Activated T-helper 17 cell treated with anti-CD3 and anti-CD28 coated beads, Interleukin-2, amount 50 U/mL, for 72 hours (primary cell): ENCODE data around the gene DNAH12. TPM values are rescaled to one million over a fixed set of nuclear protein-coding genes. Genes with fewer than 3 reads are reported as not detected.

Experiments
- ATAC-seq: fragments of 150-1000 bp; cut with Tn5 transposase; replicated peaks from 2 replicates; pipeline ENCODE4 v1.10.0; 2021; ENCODE audit warnings: mild to moderate bottlenecking, moderate library complexity
- H3K27ac Mint-ChIP-seq: one replicate; pipeline ENCODE4 v1.8.0; 2022; ENCODE audit warnings: mixed read lengths
- H3K27me3 Mint-ChIP-seq: one replicate; pipeline ENCODE4 v1.8.0; 2022; ENCODE audit warnings: mixed read lengths
- H3K36me3 Mint-ChIP-seq: one replicate; pipeline ENCODE4 v1.8.0; 2022; ENCODE audit warnings: low read depth, mild to moderate bottlenecking, mixed read lengths
- H3K4me1 Mint-ChIP-seq: one replicate; pipeline ENCODE4 v1.8.0; 2022; ENCODE audit warnings: mixed read lengths
- H3K4me3 Mint-ChIP-seq: one replicate; pipeline ENCODE4 v1.8.0; 2022; ENCODE audit warnings: mild to moderate bottlenecking, mixed read lengths
- H3K9me3 Mint-ChIP-seq: one replicate; pipeline ENCODE4 v1.8.0; 2022; ENCODE audit warnings: mixed read lengths
- total RNA-seq, 2 donors: library from RNA; stranded (reverse); gene quantifications; one replicate each; pipeline ENCODE4 v1.2.3, GENCODE V29; 2022

The DNAH12 gene
- total RNA-seq, 2 donors from 2014 or later = 0.08 TPM; not detected in 1

DNA sequence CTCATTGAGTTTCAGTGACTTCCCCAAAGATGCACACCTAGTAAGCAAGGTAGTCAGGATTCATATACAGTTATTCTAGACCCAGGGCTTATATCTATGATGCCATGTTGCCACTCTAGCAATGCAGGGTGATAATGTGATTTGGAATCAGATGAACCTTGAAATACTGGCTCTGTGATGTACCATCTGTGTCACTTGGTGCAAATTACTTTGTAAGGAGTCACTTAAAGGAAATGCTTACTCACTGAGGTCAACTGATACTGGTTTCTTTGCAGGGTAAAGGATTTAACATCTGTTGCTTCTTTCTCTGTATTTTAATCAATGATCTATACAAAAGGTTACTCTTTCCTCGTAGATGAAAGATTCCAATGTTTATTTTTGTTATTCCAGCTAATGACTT is 262.4 kb downstream of the DNAH12 start:
- Mint-ChIP-seq H3K27ac (no peak overlapping the region), H3K9me3 (no peaks in the 10 kb centered on the region), H3K36me3 (no peaks in the 10 kb centered on the region), H3K27me3 (no peaks in the 10 kb centered on the region), H3K4me1 (no peaks in the 10 kb centered on the region), H3K4me3 (no peak overlapping the region)
- peak; percentile 62 for ATAC-seq

- Mint-ChIP-seq H3K27me3 (no peaks in the 10 kb centered on the region), H3K4me3 (no peak overlapping the region), H3K27ac (no peak overlapping the region), H3K36me3 (peaks cover under 1% of the 10 kb centered on the region), H3K9me3 (no peaks in the 10 kb centered on the region), H3K4me1 (no peaks in the 10 kb centered on the region)
- no peak for ATAC-seq
These were observed 264.5 kb downstream of the DNAH12 start for GRCh38 chr3:57279685-57280084.

DNA sequence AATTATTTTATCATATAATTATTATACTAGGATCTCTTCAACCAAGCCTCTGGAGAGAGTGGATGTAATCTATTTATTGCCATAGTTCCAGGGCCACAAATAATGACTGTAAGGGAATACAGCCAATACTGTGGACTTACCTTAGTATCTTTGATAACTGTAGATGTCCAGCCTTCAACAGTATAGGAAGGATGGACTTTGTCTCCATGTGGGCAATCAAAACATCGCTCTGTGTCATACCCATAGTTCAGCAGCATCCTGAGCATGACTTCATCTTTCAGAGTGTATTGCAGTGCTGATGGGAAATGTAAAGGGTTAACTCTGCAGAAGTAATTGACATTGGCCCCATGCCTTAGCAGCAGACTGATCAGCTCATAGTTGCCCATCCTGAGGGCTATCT is 265.9 kb downstream of the DNAH12 start:
- peaks cover 12% of the 10 kb centered on the region for H3K36me3 Mint-ChIP-seq
- no peak for ATAC-seq
- no peak overlapping the region for H3K27ac Mint-ChIP-seq
- no peaks in the 10 kb centered on the region for H3K27me3 Mint-ChIP-seq
- H3K4me1 Mint-ChIP-seq = no peaks in the 10 kb centered on the region
- no peaks in the 10 kb centered on the region for H3K9me3 Mint-ChIP-seq
- no peak overlapping the region for H3K4me3 Mint-ChIP-seq

DNA sequence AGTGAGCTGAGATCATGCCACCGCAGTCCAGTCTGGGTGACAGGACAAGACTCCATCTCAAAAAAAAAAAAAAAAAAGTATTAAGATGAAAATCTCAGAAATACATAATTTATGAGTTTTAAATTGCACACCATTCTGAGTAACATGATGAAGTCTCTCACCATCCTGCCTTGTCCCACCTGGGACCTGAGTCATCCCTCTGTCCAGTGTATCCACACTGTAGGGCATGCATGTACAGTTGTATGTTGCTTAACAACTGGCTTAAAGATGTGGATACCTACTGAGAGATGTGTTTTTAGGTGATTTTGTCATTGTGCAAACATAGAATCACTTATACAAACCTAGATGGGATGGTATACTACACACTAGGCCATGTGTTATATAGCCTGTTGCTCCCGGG is 268.8 kb downstream of the DNAH12 start:
- no peaks in the 10 kb centered on the region for H3K27me3 Mint-ChIP-seq
- no peak overlapping the region for H3K4me3 Mint-ChIP-seq
- ATAC-seq = no peak
- no peaks in the 10 kb centered on the region for H3K9me3 Mint-ChIP-seq
- H3K36me3 Mint-ChIP-seq = peaks cover 39% of the 10 kb centered on the region
- H3K27ac Mint-ChIP-seq = no peak overlapping the region
- H3K4me1 Mint-ChIP-seq = no peaks in the 10 kb centered on the region

DNA sequence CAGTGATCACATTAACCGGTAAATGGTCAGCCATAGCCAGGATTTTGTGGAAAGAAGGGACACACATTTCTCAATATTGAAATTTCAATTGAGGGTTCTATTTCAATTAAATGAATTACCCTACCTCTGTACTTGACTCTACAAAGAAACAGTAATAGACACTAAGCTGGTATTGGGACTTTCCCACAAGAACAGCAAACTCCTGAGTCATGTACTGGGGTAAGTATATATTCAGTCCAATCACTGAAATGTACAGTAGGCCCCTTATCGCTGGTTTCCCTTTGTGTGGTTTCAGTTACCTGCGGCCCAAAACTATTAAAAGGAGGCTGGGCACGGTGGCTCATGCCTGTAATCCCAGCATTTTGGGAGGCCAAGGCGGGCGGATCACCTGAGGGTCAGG is 269.3 kb downstream of the DNAH12 start:
- no peak overlapping the region for H3K27ac Mint-ChIP-seq
- no peak for ATAC-seq
- no peaks in the 10 kb centered on the region for H3K9me3 Mint-ChIP-seq
- H3K4me3 Mint-ChIP-seq = no peak overlapping the region
- H3K36me3 Mint-ChIP-seq = peaks cover 44% of the 10 kb centered on the region
- no peaks in the 10 kb centered on the region for H3K4me1 Mint-ChIP-seq
- no peaks in the 10 kb centered on the region for H3K27me3 Mint-ChIP-seq

GRCh38 chr3:57268416-57268815 is 275.7 kb downstream of the DNAH12 start:
- Mint-ChIP-seq H3K27ac (no peak overlapping the region), H3K27me3 (no peaks in the 10 kb centered on the region), H3K9me3 (peaks cover 3% of the 10 kb centered on the region), H3K4me1 (peaks cover 5% of the 10 kb centered on the region), H3K36me3 (peaks cover 98% of the 10 kb centered on the region), H3K4me3 (no peak overlapping the region)
- no peak for ATAC-seq

GRCh38 chr3:57261929-57262328 is 282.2 kb downstream of the DNAH12 start:
- no peak overlapping the region for H3K27ac Mint-ChIP-seq
- H3K9me3 Mint-ChIP-seq = peaks cover 5% of the 10 kb centered on the region
- H3K27me3 Mint-ChIP-seq = no peaks in the 10 kb centered on the region
- no peak overlapping the region for H3K4me3 Mint-ChIP-seq
- peaks cover 100% of the 10 kb centered on the region for H3K36me3 Mint-ChIP-seq
- H3K4me1 Mint-ChIP-seq = peaks cover 5% of the 10 kb centered on the region
- ATAC-seq = no peak

GRCh38 chr3:57261119-57261518 is 283.0 kb downstream of the DNAH12 start:
- Mint-ChIP-seq H3K36me3 (peaks cover 95% of the 10 kb centered on the region), H3K4me1 (peaks cover 5% of the 10 kb centered on the region), H3K4me3 (no peak overlapping the region), H3K9me3 (peaks cover 5% of the 10 kb centered on the region), H3K27ac (no peak overlapping the region), H3K27me3 (no peaks in the 10 kb centered on the region)
- no peak for ATAC-seq

DNA sequence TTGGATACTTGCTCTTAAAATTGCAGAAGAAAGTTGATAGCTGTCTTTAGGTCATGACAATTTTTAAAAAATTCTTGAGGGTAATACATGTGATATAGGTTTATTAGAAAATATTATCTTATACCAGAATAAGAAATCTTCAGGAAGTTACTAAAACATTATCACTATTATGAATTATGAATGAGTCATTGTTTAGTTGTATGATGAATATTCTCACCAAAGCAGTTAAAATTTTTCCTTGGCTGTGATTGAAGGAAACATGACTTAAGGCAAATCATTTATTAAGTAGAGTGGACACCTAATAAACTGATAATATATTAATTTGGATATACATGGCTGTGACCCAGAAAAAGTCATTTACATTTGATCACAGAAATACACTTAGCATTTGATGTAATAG is 286.5 kb downstream of the DNAH12 start:
- no peak for ATAC-seq
- H3K4me3 Mint-ChIP-seq = no peak overlapping the region
- H3K27ac Mint-ChIP-seq = no peak overlapping the region
- no peaks in the 10 kb centered on the region for H3K27me3 Mint-ChIP-seq
- H3K9me3 Mint-ChIP-seq = no peaks in the 10 kb centered on the region
- H3K36me3 Mint-ChIP-seq = peaks cover 84% of the 10 kb centered on the region
- H3K4me1 Mint-ChIP-seq = peaks cover 5% of the 10 kb centered on the region

DNA sequence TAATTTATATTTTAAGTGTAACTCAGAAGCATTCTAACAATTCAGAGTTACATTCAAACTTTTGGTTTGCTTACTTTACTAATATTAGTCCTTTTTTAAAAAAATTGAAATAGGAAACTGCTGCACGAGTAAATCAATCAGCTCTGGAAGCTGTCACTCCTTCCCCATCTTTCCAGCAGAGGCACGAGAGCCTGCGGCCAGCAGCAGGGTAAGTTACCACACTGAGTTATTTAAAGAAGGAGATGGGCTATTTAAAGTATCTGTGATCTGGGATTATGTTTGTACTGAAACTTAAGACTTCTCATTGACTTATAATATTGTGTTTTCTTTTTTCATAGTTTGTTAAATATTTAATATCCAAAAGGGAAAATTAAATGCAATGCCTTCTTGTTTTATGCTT is 287.3 kb downstream of the DNAH12 start:
- no peak overlapping the region for H3K27ac Mint-ChIP-seq
- no peak for ATAC-seq
- H3K4me1 Mint-ChIP-seq = peaks cover 5% of the 10 kb centered on the region
- no peaks in the 10 kb centered on the region for H3K27me3 Mint-ChIP-seq
- no peak overlapping the region for H3K4me3 Mint-ChIP-seq
- H3K36me3 Mint-ChIP-seq = peaks cover 84% of the 10 kb centered on the region
- no peaks in the 10 kb centered on the region for H3K9me3 Mint-ChIP-seq

GRCh38 chr3:57252404-57252803 is 291.7 kb downstream of the DNAH12 start:
- Mint-ChIP-seq H3K9me3 (no peaks in the 10 kb centered on the region), H3K36me3 (peaks cover 71% of the 10 kb centered on the region), H3K4me1 (peaks cover 5% of the 10 kb centered on the region), H3K27ac (no peak overlapping the region), H3K4me3 (no peak overlapping the region), H3K27me3 (no peaks in the 10 kb centered on the region)
- no peak for ATAC-seq

GRCh38 chr3:57244946-57245345 is 299.2 kb downstream of the DNAH12 start:
- Mint-ChIP-seq H3K4me1 (no peaks in the 10 kb centered on the region), H3K27ac (no peak overlapping the region), H3K27me3 (no peaks in the 10 kb centered on the region), H3K9me3 (no peaks in the 10 kb centered on the region), H3K4me3 (no peak overlapping the region), H3K36me3 (peaks cover 98% of the 10 kb centered on the region)
- ATAC-seq = no peak

Other genes starting within 250 kb of the DNAH12 start
- 10 to 100 TPM; 20.8 to 31.4 TPM for gene PDE12, start 11.9 kb upstream of the DNAH12 start, total RNA-seq
- 10 to 100 TPM; 52.1 to 67.4 TPM for gene ARF4, start 53.0 kb upstream of the DNAH12 start, total RNA-seq
- 10 to 100 TPM; 17.1 to 18.3 TPM for gene DENND6A, start 148.7 kb upstream of the DNAH12 start, total RNA-seq
- gene SLMAP, start 212.0 kb upstream of the DNAH12 start, total RNA-seq = 10 to 100 TPM; 33.8 to 55.6 TPM